Suppressor macrophage (primary cell): ENCODE data around the gene NIPAL1.

ENCODE experiments used
- DNase-seq, 4 experiments: peaks; one replicate each; pipeline ENCODE4 v3.0.0-alpha.2; 2020 to 2022

The NIPAL1 gene

DNA sequence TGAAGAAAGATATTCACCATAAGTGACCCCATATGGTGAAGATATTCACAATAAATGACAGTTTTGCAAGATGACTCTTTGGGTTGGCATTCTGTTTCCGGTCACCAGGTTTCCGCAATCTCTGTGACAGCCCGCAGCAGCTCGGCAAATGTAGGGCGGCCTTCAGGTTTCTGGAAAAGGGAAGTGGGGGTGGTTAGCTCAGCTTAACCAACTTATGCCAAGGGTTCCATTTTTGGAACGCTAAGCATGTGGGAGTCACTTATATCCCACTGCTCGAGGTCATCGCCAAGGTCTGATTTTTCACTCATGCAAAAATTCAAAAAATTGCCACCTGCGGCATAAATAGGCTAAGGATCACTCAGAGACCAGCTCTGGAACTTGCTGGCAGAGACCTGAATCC, 51.0 kb downstream of the NIPAL1 start:
- DNase-seq: no peak

- no peak for DNase-seq
Observed at GRCh38 chr4:48068182-48068581, 51.6 kb downstream of the NIPAL1 start.

- DNase-seq: no peak
Observed at GRCh38 chr4:48069026-48069425, 52.5 kb downstream of the NIPAL1 start.

DNA sequence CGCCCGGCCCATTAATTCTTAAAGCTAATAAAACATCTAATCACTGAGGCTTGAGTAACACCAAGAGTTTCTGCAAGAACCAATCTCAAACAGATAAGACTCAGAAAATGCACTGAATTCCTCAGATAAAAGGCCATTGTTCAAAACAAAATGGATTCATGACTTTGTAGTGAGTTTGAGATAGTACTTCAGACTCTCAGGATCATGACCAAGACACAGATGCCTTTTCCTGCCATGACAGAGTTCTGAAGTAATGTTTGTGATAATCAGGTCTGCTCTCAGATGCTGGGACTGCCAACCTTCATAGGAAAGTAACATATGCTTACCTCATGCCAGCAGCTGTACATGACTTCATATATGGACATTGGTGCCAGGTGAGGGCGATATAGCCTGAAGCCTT, 54.6 kb downstream of the NIPAL1 start:
- DNase-seq: no peak

GRCh38 chr4:48073567-48074103, 57.1 kb downstream of the NIPAL1 start:
- peak in 1 of 4 experiments; percentile 15 for DNase-seq

DNA sequence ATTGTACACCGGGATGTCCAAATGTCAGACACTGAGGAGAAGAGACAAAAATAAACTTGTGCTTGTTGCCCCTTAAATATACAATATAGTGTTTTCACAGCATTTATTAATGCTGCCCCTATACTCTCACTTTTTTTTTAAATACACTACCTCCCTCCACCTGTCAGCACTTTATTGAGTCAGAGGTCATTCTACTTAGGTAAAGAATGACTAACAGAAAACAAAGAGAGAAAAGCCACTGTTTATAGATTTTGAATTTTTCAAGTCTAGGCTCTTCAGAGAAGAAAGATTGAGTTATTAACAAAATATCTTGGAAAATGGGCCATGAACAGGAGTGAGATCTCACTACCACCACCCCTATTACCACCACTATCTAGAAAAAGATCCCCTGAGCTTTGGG, 58.1 kb downstream of the NIPAL1 start:
- DNase-seq: no peak

GRCh38 chr4:48078425-48078824, 61.9 kb downstream of the NIPAL1 start:
- no peak for DNase-seq

GRCh38 chr4:48078862-48079655, 62.5 kb downstream of the NIPAL1 start:
- DNase-seq: no peak

GRCh38 chr4:48079972-48080391, 63.4 kb downstream of the NIPAL1 start:
- DNase-seq: no peak

GRCh38 chr4:48081196-48081595, 64.6 kb downstream of the NIPAL1 start:
- no peak for DNase-seq

GRCh38 chr4:48082956-48083355, 66.4 kb downstream of the NIPAL1 start:
- DNase-seq: no peak

DNA sequence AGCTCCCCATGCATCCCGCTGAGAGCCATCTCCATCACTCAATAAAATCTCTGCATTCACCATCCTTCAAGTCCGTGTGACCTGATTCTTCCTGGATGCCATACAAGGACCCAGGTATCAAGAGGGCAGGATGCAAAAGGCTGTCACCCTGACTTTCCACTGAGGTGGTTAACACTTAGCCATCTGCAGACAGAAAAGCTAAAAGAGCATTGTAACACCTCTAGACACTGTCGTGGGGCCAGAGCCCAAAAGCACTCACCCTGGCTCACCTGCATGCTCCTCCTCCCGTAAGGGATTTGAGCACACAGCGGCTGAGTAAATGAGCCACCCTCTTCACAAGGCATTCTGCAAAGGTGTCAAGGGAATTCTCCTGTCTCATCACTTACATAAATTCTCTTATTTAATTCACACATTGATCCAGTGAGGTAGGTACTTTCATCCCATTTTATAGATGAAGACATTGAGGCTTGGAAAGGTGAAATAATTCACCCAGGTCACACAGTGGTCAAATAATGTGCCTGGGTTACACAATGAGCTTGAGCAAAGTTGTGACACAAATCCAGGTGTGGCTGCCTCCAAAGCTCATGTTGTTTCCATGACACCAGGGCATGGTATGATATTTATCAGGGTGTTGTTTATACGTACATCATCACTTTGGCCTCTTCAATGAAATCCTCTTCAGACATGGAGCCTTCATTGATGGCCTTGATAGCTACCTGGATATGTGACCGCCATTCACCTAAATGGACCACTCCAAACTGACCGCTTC, 69.4 kb downstream of the NIPAL1 start:
- DNase-seq: no peak
